ENCODE data around the gene ARHGEF6.

- TF ChIP-seq POLR2AphosphoS5 (IDR thresholded peaks at IDR 0.05; ENCODE audit: low read depth, low read length) (no peak), SIN3A (IDR thresholded peaks at IDR 0.05; ENCODE audit: borderline replicate concordance, insufficient read depth, low read length) (no peak), TAF1 (IDR thresholded peaks at IDR 0.05; ENCODE audit: borderline replicate concordance, insufficient read depth, low read length) (no peak)
- TF ChIP-seq, protein P1, sequence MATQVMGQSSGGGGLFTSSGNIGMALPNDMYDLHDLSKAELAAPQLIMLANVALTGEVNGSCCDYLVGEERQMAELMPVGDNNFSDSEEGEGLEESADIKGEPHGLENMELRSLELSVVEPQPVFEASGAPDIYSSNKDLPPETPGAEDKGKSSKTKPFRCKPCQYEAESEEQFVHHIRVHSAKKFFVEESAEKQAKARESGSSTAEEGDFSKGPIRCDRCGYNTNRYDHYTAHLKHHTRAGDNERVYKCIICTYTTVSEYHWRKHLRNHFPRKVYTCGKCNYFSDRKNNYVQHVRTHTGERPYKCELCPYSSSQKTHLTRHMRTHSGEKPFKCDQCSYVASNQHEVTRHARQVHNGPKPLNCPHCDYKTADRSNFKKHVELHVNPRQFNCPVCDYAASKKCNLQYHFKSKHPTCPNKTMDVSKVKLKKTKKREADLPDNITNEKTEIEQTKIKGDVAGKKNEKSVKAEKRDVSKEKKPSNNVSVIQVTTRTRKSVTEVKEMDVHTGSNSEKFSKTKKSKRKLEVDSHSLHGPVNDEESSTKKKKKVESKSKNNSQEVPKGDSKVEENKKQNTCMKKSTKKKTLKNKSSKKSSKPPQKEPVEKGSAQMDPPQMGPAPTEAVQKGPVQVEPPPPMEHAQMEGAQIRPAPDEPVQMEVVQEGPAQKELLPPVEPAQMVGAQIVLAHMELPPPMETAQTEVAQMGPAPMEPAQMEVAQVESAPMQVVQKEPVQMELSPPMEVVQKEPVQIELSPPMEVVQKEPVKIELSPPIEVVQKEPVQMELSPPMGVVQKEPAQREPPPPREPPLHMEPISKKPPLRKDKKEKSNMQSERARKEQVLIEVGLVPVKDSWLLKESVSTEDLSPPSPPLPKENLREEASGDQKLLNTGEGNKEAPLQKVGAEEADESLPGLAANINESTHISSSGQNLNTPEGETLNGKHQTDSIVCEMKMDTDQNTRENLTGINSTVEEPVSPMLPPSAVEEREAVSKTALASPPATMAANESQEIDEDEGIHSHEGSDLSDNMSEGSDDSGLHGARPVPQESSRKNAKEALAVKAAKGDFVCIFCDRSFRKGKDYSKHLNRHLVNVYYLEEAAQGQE (IDR thresholded peaks at IDR 0.05; ENCODE audit: insufficient read depth in 1 of 2, low read depth in 2 of 2, low read length in 2 of 2): no peak
Measured at GRCh38 chrX:136626237-136626636, 154.5 kb downstream of the ARHGEF6 start.
